SK-N-SH treated with all-trans-retinoic acid at 6 μM for 48 hours (cell line): ENCODE results near the gene TSHZ2.

Experiments
- PPARA ChIP-seq: fragments of 250-450 bp; sonication (Bioruptor Pico); IDR thresholded peaks from 2 replicates; pipeline ENCODE4 v1.5.0; 2020; ENCODE audit warnings: mild to moderate bottlenecking, borderline replicate concordance
- TF ChIP-seq, protein P1 (sequence below): fragments of 250-450 bp; sonication (Bioruptor Pico); IDR thresholded peaks from 2 replicates; pipeline ENCODE4 v1.8.0; 2020; ENCODE audit warnings: mild to moderate bottlenecking, moderate library complexity, borderline replicate concordance

DNA sequence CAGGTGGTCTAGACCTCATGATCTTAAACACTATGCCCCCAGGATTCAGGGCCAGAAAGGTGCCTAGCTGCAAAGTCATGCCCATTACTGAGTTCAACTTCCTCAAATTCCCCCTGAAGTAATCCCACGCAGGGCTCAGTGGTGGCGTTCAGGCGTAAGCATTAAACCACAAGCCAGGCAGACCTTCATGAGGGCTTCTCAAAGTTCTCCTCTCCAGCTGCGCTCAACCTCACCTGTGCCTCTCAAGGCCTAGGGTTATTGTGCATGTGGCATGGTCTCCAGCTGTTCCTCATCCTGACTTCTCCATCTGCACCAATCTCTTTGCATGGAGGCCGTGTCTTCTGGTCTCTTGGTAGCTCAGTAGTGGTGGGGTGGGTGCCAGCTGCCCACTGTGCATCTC is 113.6 kb downstream of the TSHZ2 start:
- TF ChIP-seq, protein P1, sequence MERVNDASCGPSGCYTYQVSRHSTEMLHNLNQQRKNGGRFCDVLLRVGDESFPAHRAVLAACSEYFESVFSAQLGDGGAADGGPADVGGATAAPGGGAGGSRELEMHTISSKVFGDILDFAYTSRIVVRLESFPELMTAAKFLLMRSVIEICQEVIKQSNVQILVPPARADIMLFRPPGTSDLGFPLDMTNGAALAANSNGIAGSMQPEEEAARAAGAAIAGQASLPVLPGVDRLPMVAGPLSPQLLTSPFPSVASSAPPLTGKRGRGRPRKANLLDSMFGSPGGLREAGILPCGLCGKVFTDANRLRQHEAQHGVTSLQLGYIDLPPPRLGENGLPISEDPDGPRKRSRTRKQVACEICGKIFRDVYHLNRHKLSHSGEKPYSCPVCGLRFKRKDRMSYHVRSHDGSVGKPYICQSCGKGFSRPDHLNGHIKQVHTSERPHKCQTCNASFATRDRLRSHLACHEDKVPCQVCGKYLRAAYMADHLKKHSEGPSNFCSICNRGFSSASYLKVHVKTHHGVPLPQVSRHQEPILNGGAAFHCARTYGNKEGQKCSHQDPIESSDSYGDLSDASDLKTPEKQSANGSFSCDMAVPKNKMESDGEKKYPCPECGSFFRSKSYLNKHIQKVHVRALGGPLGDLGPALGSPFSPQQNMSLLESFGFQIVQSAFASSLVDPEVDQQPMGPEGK (CRISPR knock-in tag), result no peak
- TF ChIP-seq PPARA, result no peak
